GM23248 (cell line): ENCODE measurements around the gene HERPUD1.

Experiments used
- EZH2 ChIP-seq: fragments of 200-600 bp; sonication (generic); IDR thresholded peaks from 2 replicates; pipeline ENCODE4 v1.6.1; 2018; ENCODE audit warnings: antibody characterized with exemption, mild to moderate bottlenecking; ENCODE audit not compliant: insufficient read depth, poor library complexity, severe bottlenecking
- EZH2phosphoT487 ChIP-seq: fragments of 200-600 bp; sonication (generic); IDR thresholded peaks from 2 replicates; pipeline ENCODE4 v1.6.1; 2018; ENCODE audit warnings: antibody characterized with exemption, moderate library complexity, mild to moderate bottlenecking, low read depth; ENCODE audit not compliant: insufficient read depth

DNA sequence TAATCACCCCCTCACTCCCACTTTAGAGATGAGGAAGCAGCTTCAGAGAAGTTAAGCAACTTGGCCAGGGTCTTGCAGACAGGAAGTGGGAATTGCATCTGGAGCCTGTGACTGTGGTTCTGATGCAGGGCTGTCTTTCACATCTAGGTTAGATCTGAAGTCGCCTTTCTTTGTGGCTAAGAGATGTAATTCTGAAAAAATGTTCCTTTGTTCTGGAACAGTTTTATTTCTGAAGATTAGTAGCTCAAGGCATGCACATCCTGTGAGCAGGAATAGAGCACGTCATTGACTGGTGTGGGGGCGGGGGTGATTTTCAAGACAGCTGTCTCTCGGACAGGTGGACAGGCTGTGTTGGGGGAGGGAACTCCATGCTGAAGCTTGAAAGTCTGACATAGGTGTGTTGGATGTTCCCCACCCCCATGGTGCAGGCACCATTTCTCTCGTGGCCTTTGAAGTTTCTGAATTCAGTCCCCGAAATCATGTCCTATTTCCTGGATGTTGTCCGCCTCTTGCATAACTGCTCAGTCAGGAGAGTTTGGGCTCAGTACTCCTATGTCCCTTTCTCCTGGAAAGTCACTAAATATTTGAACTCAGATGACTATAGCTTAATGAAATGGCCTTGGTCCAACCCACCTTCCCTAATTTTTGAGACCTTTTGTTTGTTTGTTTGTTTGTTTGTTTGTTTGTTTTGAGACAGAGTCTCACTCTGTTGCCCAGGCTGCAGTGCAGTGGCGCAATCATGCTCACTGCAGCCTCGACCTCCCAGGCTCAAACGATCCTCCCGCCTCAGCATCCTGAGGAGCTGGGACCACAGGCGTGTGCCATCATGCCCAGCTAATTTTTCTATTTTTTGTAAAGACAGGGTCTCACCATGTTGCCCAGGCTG lies 21.0 kb upstream of the HERPUD1 start:
- TF ChIP-seq EZH2phosphoT487 (no peak), EZH2 (no peak)
